HEK293 (cell line): Measurements from ENCODE around the gene POP7.
A peak's percentile ranks its signal among the peaks of the same experiment; 100 is the strongest.

Experiments used
- GLI2 ChIP-seq: fragments of 450-650 bp; formaldehyde crosslinking; IDR thresholded peaks from 2 replicates; pipeline ENCODE4; 2017; ENCODE audit warnings: missing biosample characterization, missing genetic modification characterization, low read depth, borderline replicate concordance
- GLI4 ChIP-seq: fragments of 450-650 bp; formaldehyde crosslinking; IDR thresholded peaks from 2 replicates; pipeline ENCODE4 v1.5.1; 2016; ENCODE audit warnings: missing biosample characterization, missing genetic modification characterization
- GLIS2 ChIP-seq: fragments of 450-650 bp; formaldehyde crosslinking; IDR thresholded peaks from 2 replicates; pipeline ENCODE4 v1.5.1; 2016; ENCODE audit warnings: missing biosample characterization, missing genetic modification characterization
- KLF7 ChIP-seq: fragments of 450-650 bp; formaldehyde crosslinking; IDR thresholded peaks from 2 replicates; pipeline ENCODE4 v1.5.1; 2016; ENCODE audit warnings: missing biosample characterization, missing genetic modification characterization, borderline replicate concordance
- MZF1 ChIP-seq: fragments of 450-650 bp; formaldehyde crosslinking; IDR thresholded peaks from 2 replicates; pipeline ENCODE4 v1.5.1; 2017; ENCODE audit warnings: missing biosample characterization, missing genetic modification characterization, borderline replicate concordance
- OSR2 ChIP-seq: fragments of 450-650 bp; formaldehyde crosslinking; IDR thresholded peaks from 2 replicates; pipeline ENCODE4 v1.5.1; 2016; ENCODE audit warnings: missing biosample characterization, missing genetic modification characterization
- REPIN1 ChIP-seq: fragments of 450-650 bp; formaldehyde crosslinking; IDR thresholded peaks from 2 replicates; pipeline ENCODE4 v1.5.1; 2017; ENCODE audit warnings: missing biosample characterization, missing genetic modification characterization, low read depth
- SP2 ChIP-seq: fragments of 450-650 bp; formaldehyde crosslinking; IDR thresholded peaks from 2 replicates; pipeline ENCODE4 v1.5.1; 2016; ENCODE audit warnings: missing biosample characterization, missing genetic modification characterization
- SP3 ChIP-seq: fragments of 450-650 bp; formaldehyde crosslinking; IDR thresholded peaks from 2 replicates; pipeline ENCODE4 v1.5.1; 2016; ENCODE audit warnings: missing biosample characterization, missing genetic modification characterization
- ZFP37 ChIP-seq: fragments of 450-650 bp; formaldehyde crosslinking; IDR thresholded peaks from 2 replicates; pipeline ENCODE4 v1.5.1; 2016; ENCODE audit warnings: missing biosample characterization, missing genetic modification characterization
- ZIC2 ChIP-seq: fragments of 450-650 bp; formaldehyde crosslinking; IDR thresholded peaks from 2 replicates; pipeline ENCODE4 v1.5.1; 2016; ENCODE audit warnings: missing biosample characterization, missing genetic modification characterization
- ZNF10 ChIP-seq: fragments of 450-650 bp; formaldehyde crosslinking; IDR thresholded peaks from 2 replicates; pipeline ENCODE4 v1.5.1; 2017; ENCODE audit warnings: missing biosample characterization, missing genetic modification characterization
- ZNF155 ChIP-seq: fragments of 450-650 bp; formaldehyde crosslinking; IDR thresholded peaks from 2 replicates; pipeline ENCODE4 v1.5.1; 2016; ENCODE audit warnings: missing biosample characterization, missing genetic modification characterization
- ZNF223 ChIP-seq: fragments of 450-650 bp; formaldehyde crosslinking; IDR thresholded peaks from 2 replicates; pipeline ENCODE4 v1.5.1; 2016; ENCODE audit warnings: missing biosample characterization, missing genetic modification characterization
- ZNF24 ChIP-seq: fragments of 450-650 bp; formaldehyde crosslinking; IDR thresholded peaks from 2 replicates; pipeline ENCODE4 v1.5.1; 2016; ENCODE audit warnings: missing biosample characterization, missing genetic modification characterization
- ZNF350 ChIP-seq: fragments of 450-650 bp; formaldehyde crosslinking; IDR thresholded peaks from 2 replicates; pipeline ENCODE4 v1.5.0; 2017; ENCODE audit warnings: missing biosample characterization, mild to moderate bottlenecking, missing genetic modification characterization
- ZNF366 ChIP-seq: fragments of 450-650 bp; formaldehyde crosslinking; conservative IDR thresholded peaks from 2 replicates; pipeline ENCODE4 v1.5.1; 2016; ENCODE audit warnings: missing biosample characterization, missing genetic modification characterization
- ZNF404 ChIP-seq: fragments of 450-650 bp; formaldehyde crosslinking; IDR thresholded peaks from 2 replicates; pipeline ENCODE4 v1.5.1; 2017; ENCODE audit warnings: missing biosample characterization, missing genetic modification characterization
- ZNF514 ChIP-seq: fragments of 450-650 bp; formaldehyde crosslinking; IDR thresholded peaks from 2 replicates; pipeline ENCODE4 v1.5.1; 2016; ENCODE audit warnings: missing biosample characterization, missing genetic modification characterization
- ZNF521 ChIP-seq: fragments of 450-650 bp; formaldehyde crosslinking; IDR thresholded peaks from 2 replicates; pipeline ENCODE4 v1.5.1; 2017; ENCODE audit warnings: missing biosample characterization, mild to moderate bottlenecking, missing genetic modification characterization
- ZNF529 ChIP-seq: fragments of 450-650 bp; formaldehyde crosslinking; IDR thresholded peaks from 2 replicates; pipeline ENCODE4 v1.5.1; 2017; ENCODE audit warnings: missing genetic modification characterization, missing biosample characterization; ENCODE audit not compliant: insufficient replicate concordance
- ZNF548 ChIP-seq: fragments of 450-650 bp; formaldehyde crosslinking; IDR thresholded peaks from 2 replicates; pipeline ENCODE4 v1.5.1; 2016; ENCODE audit warnings: missing biosample characterization, missing genetic modification characterization
- ZNF600 ChIP-seq: fragments of 450-650 bp; formaldehyde crosslinking; IDR thresholded peaks from 2 replicates; pipeline ENCODE4 v1.5.1; 2016; ENCODE audit warnings: missing biosample characterization, missing genetic modification characterization
- ZNF623 ChIP-seq: fragments of 450-650 bp; formaldehyde crosslinking; IDR thresholded peaks from 2 replicates; pipeline ENCODE4 v1.5.1; 2016; ENCODE audit warnings: missing biosample characterization, missing genetic modification characterization
- ZNF664 ChIP-seq: fragments of 450-650 bp; formaldehyde crosslinking; IDR thresholded peaks from 2 replicates; pipeline ENCODE4 v1.5.1; 2016; ENCODE audit warnings: missing biosample characterization, missing genetic modification characterization
- ZNF707 ChIP-seq: fragments of 450-650 bp; formaldehyde crosslinking; IDR thresholded peaks from 2 replicates; pipeline ENCODE4 v1.5.1; 2016; ENCODE audit warnings: missing biosample characterization, missing genetic modification characterization
- TF ChIP-seq, protein P1 (sequence below): sonication (generic); formaldehyde crosslinking; IDR thresholded peaks from 2 replicates; pipeline ENCODE4 v1.8.1; 2022; ENCODE audit warnings: mild to moderate bottlenecking, moderate library complexity, missing genetic modification reagents
- TF ChIP-seq, protein P2 (sequence below): fragments of 450-650 bp; formaldehyde crosslinking; IDR thresholded peaks from 2 replicates; pipeline ENCODE4 v1.5.1; 2016; ENCODE audit warnings: missing biosample characterization, missing genetic modification characterization
- TF ChIP-seq, protein P3 (sequence below): fragments of 450-650 bp; formaldehyde crosslinking; conservative IDR thresholded peaks from 2 replicates; pipeline ENCODE4 v1.5.1; 2016; ENCODE audit warnings: low read depth, missing biosample characterization, missing genetic modification characterization
- TF ChIP-seq, protein P4 (sequence below): fragments of 450-650 bp; IDR thresholded peaks from 2 replicates; pipeline ENCODE4 v1.5.1; 2018; ENCODE audit warnings: missing biosample characterization, missing genetic modification characterization

The POP7 gene

DNA sequence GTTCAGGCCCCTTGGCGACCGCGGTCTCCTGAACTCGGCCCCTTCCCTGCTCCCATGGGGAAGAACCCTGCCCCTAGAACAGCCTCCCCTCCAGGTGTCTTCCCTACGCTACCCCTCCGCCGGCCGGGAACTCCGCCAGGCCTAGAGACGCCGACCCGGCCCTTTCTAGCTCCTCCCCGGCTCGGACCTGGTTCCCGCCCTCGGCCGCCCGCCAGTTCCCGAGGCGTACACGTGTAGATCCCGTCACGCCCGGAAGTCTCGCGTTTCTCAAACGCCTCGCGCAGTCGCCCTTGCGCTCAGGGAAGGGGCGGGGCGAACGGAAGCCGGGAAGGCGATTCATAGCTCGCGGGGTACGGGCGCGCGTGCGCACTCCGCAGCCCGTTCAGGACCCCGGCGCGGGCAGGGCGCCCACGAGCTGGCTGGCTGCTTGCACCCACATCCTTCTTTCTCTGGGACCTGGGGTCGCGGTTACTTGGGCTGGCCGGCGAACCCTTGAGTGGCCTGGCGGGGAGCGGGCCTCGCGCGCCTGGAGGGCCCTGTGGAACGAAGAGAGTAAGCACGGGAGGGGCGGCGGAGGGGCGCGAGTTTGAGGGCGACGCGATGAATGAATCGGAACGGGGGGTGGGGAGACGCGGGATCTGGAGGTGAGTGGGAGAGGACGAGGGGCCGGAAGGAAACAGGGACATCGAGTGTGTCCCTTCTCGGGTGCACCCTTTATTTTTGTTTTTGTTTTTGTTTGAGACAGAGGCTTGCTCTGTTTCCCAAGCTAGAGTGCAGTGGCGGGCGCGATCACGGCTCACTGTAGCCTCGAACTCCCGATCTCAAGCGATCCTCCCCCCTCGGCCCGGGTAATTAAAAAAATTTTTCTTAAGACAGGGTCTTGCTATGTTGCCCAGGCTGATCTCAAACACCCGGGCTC is at the start of gene POP7 (continued):
- TF ChIP-seq KLF7 (tag by site-specific recombination) (peak; percentile 43; the same call in 1 of the 2 replicates), ZFP37 (no peak; the same call in 1 of the 2 replicates), ZIC2 (tag by site-specific recombination) (no peak), REPIN1 (no peak), OSR2 (tag by site-specific recombination) (no peak), ZNF350 (tag by site-specific recombination) (no peak), GLI4 (peak; percentile 35; the same call in 1 of the 2 replicates), GLIS2 (tag by site-specific recombination) (peak; percentile 76), ZNF24 (tag by site-specific recombination) (peak; percentile 19; the same call in 1 of the 2 replicates), ZNF600 (tag by site-specific recombination) (no peak; the same call in 1 of the 2 replicates), ZNF707 (tag by site-specific recombination) (no peak), SP2 (tag by site-specific recombination) (peak; percentile 94), ZNF10 (no peak), ZNF521 (no peak), SP3 (tag by site-specific recombination) (peak; percentile 94), ZNF514 (tag by site-specific recombination) (no peak), ZNF366 (tag by site-specific recombination) (no peak), GLI2 (no peak), MZF1 (tag by site-specific recombination) (no peak), ZNF155 (tag by site-specific recombination) (no peak), ZNF664 (tag by site-specific recombination) (no peak), ZNF548 (tag by site-specific recombination) (no peak), ZNF404 (tag by site-specific recombination) (no peak), ZNF529 (tag by site-specific recombination) (no peak), ZNF623 (no peak), ZNF223 (no peak)
- TF ChIP-seq, protein P1, sequence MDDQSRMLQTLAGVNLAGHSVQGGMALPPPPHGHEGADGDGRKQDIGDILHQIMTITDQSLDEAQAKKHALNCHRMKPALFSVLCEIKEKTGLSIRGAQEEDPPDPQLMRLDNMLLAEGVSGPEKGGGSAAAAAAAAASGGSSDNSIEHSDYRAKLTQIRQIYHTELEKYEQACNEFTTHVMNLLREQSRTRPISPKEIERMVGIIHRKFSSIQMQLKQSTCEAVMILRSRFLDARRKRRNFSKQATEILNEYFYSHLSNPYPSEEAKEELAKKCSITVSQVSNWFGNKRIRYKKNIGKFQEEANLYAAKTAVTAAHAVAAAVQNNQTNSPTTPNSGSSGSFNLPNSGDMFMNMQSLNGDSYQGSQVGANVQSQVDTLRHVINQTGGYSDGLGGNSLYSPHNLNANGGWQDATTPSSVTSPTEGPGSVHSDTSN (CRISPR knock-in tag), result peak; percentile 78
- TF ChIP-seq, protein P2, sequence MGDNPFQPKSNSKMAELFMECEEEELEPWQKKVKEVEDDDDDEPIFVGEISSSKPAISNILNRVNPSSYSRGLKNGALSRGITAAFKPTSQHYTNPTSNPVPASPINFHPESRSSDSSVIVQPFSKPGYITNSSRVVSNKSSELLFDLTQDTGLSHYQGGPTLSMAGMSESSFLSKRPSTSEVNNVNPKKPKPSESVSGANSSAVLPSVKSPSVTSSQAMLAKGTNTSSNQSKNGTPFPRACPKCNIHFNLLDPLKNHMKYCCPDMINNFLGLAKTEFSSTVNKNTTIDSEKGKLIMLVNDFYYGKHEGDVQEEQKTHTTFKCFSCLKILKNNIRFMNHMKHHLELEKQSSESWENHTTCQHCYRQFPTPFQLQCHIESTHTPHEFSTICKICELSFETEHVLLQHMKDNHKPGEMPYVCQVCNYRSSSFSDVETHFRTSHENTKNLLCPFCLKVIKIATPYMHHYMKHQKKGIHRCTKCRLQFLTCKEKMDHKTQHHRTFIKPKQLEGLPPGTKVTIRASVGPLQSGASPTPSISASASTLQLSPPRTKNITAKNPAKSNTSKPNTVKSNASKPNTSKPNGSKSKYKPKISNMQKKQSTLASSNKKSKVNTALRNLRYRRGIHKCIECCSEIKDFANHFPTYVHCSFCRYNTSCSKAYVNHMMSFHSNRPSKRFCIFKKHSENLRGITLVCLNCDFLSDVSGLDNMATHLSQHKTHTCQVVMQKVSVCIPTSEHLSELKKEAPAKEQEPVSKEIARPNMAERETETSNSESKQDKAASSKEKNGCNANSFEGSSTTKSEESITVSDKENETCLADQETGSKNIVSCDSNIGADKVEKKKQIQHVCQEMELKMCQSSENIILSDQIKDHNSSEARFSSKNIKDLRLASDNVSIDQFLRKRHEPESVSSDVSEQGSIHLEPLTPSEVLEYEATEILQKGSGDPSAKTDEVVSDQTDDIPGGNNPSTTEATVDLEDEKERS (tag by site-specific recombination), result no peak
- TF ChIP-seq, protein P3, sequence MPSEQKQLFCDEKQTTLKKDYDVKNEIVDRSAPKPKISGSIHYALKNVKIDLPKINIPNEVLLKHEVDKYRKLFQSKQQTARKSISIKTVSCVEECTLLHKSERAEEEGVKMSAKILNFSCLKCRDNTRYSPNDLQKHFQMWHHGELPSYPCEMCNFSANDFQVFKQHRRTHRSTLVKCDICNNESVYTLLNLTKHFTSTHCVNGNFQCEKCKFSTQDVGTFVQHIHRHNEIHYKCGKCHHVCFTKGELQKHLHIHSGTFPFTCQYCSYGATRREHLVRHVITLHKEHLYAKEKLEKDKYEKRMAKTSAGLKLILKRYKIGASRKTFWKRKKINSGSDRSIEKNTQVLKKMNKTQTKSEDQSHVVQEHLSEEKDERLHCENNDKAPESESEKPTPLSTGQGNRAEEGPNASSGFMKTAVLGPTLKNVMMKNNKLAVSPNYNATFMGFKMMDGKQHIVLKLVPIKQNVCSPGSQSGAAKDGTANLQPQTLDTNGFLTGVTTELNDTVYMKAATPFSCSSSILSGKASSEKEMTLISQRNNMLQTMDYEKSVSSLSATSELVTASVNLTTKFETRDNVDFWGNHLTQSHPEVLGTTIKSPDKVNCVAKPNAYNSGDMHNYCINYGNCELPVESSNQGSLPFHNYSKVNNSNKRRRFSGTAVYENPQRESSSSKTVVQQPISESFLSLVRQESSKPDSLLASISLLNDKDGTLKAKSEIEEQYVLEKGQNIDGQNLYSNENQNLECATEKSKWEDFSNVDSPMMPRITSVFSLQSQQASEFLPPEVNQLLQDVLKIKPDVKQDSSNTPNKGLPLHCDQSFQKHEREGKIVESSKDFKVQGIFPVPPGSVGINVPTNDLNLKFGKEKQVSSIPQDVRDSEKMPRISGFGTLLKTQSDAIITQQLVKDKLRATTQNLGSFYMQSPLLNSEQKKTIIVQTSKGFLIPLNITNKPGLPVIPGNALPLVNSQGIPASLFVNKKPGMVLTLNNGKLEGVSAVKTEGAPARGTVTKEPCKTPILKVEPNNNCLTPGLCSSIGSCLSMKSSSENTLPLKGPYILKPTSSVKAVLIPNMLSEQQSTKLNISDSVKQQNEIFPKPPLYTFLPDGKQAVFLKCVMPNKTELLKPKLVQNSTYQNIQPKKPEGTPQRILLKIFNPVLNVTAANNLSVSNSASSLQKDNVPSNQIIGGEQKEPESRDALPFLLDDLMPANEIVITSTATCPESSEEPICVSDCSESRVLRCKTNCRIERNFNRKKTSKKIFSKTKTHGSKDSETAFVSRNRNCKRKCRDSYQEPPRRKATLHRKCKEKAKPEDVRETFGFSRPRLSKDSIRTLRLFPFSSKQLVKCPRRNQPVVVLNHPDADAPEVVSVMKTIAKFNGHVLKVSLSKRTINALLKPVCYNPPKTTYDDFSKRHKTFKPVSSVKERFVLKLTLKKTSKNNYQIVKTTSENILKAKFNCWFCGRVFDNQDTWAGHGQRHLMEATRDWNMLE (tag by site-specific recombination), result no peak
- TF ChIP-seq, protein P4, sequence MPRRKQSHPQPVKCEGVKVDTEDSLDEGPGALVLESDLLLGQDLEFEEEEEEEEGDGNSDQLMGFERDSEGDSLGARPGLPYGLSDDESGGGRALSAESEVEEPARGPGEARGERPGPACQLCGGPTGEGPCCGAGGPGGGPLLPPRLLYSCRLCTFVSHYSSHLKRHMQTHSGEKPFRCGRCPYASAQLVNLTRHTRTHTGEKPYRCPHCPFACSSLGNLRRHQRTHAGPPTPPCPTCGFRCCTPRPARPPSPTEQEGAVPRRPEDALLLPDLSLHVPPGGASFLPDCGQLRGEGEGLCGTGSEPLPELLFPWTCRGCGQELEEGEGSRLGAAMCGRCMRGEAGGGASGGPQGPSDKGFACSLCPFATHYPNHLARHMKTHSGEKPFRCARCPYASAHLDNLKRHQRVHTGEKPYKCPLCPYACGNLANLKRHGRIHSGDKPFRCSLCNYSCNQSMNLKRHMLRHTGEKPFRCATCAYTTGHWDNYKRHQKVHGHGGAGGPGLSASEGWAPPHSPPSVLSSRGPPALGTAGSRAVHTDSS (tag by site-specific recombination), result no peak
